GM12878 (cell line): ENCODE results near the gene GLUL. TPM values are rescaled to one million over a fixed set of nuclear protein-coding genes. Genes with fewer than 3 reads are reported as not detected.

Source experiments
- ATAC-seq: fragments of 200-7000 bp; cut with Tn5 transposase; 3 replicates; pipeline ENCODE4 v1.9.1; 2020; ENCODE audit warnings: mild to moderate bottlenecking, moderate library complexity
- BruUV-seq: library from RNA; stranded (reverse); fragments of 400-500 nt; replicated peaks from 2 replicates; lab custom pipeline; 2021; lab: Mats Ljungman, UMichigan
- CTCF ChIA-PET: fragments of 300-600 bp; sonication (Branson Sonifier 250); formaldehyde crosslinking; extraction: SDS; loops from one replicate; lab custom pipeline; 2021; ENCODE audit warnings: inconsistent platforms; lab: Yijun Ruan, JAX
- POLR2A ChIA-PET: fragments of 350-600 bp; formaldehyde crosslinking; extraction: SDS; loops from one replicate; lab custom pipeline; 2021; ENCODE audit warnings: inconsistent platforms; lab: Charles Lee
- RAD21 ChIA-PET: fragments of 300-600 bp; sonication (Branson Sonifier 250); formaldehyde crosslinking; loops from one replicate; lab custom pipeline; 2023; ENCODE audit warnings: antibody characterized with exemption; ENCODE audit not compliant: unreplicated experiment; lab: Charles Lee
- SMC1A ChIA-PET: fragments of 300-600 bp; sonication (Branson Sonifier 250); formaldehyde crosslinking; loops from one replicate; lab custom pipeline; 2023; ENCODE audit not compliant: unreplicated experiment, uncharacterized antibody; lab: Charles Lee
- DNase-seq: peaks from one replicate; pipeline ENCODE4 v3.0.0-alpha.2; 2011; ENCODE audit warnings: low read depth, low spot score
- FAIRE-seq: peaks from 3 replicates; lab custom pipeline; 2011; peaks lifted over from hg19 to GRCh38; lab: Jason Lieb, UNC
- H2AFZ ChIP-seq: 2 replicates; pipeline ENCODE4 v1.6.0; 2011; ENCODE audit warnings: low read depth, low read length, control low read depth; ENCODE audit not compliant: control insufficient read depth
- H3K27ac ChIP-seq: 2 replicates; pipeline ENCODE4 v1.5.1; 2011; ENCODE audit warnings: control low read depth; ENCODE audit not compliant: control insufficient read depth, insufficient read depth
- H3K27me3 ChIP-seq, 2 experiments: replicated peaks in 1 of 2; 2 replicates each; pipeline versions ENCODE4 v1.6.0 to v1.6.1; 2011; ENCODE audit warnings: low read length in 1 of 2; ENCODE audit not compliant: control insufficient read depth in 2 of 2, insufficient read depth in 2 of 2
- H3K36me3 ChIP-seq, 2 experiments: 2 replicates each; pipeline ENCODE4 v1.5.1; 2011; ENCODE audit warnings: low read length in 1 of 2; ENCODE audit not compliant: control insufficient read depth in 2 of 2, insufficient read depth in 2 of 2
- H3K4me1 ChIP-seq: 2 replicates; pipeline ENCODE4 v1.6.1; 2011; ENCODE audit warnings: mild to moderate bottlenecking, low read length, moderate library complexity, mixed read lengths; ENCODE audit not compliant: control insufficient read depth, insufficient read depth
- H3K4me2 ChIP-seq: 2 replicates; pipeline ENCODE4 v1.6.0; 2011; ENCODE audit warnings: control low read depth; ENCODE audit not compliant: control insufficient read depth, insufficient read depth
- H3K4me3 ChIP-seq: fragments of 200-600 bp; sonication (generic); 2 replicates; pipeline ENCODE4 v1.5.1; 2016
- H3K79me2 ChIP-seq: 2 replicates; pipeline ENCODE4 v1.6.0; 2011; ENCODE audit warnings: low read length; ENCODE audit not compliant: control insufficient read depth, insufficient read depth
- H3K9ac ChIP-seq: 2 replicates; pipeline ENCODE4 v1.8.0; 2011; ENCODE audit warnings: low read length, control low read depth, mixed read lengths; ENCODE audit not compliant: control insufficient read depth, insufficient read depth
- H3K9me3 ChIP-seq: replicated peaks from 3 replicates; pipeline ENCODE4 v1.5.1; 2011; ENCODE audit warnings: mild to moderate bottlenecking, low read length; ENCODE audit not compliant: control insufficient read depth, insufficient read depth
- H4K20me1 ChIP-seq: 2 replicates; pipeline ENCODE4 v1.6.0; 2011; ENCODE audit not compliant: control insufficient read depth, insufficient read depth
- E2F8 ChIP-seq: fragments of 450-650 bp; IDR thresholded peaks from 2 replicates; pipeline ENCODE4 v1.6.1; 2018; ENCODE audit warnings: mild to moderate bottlenecking, low read depth, moderate library complexity; ENCODE audit not compliant: partially characterized antibody
- IKZF1 ChIP-seq: fragments of 450-650 bp; conservative IDR thresholded peaks from 2 replicates; pipeline ENCODE4 v1.6.1; 2017; ENCODE audit warnings: antibody characterized with exemption, mild to moderate bottlenecking
- NFXL1 ChIP-seq: fragments of 450-650 bp; IDR thresholded peaks from 2 replicates; pipeline ENCODE4 v1.6.1; 2017; ENCODE audit warnings: antibody characterized with exemption, mild to moderate bottlenecking, borderline replicate concordance
- RAD21 ChIP-seq: IDR thresholded peaks from 2 replicates; pipeline ENCODE4 v1.6.1; 2011; ENCODE audit warnings: mild to moderate bottlenecking, low read depth, low read length, moderate library complexity; ENCODE audit not compliant: insufficient read depth
- SUPT20H ChIP-seq: IDR thresholded peaks from 2 replicates; pipeline ENCODE4 v1.6.1; 2011; ENCODE audit warnings: low read depth, mild to moderate bottlenecking, low read length, moderate library complexity, borderline replicate concordance; ENCODE audit not compliant: control insufficient read depth
- WGBS: methylation state at CpG from one replicate; pipeline ENCODE4 v1.1.6; 2016; ENCODE audit warnings: low lambda C conversion rate; ENCODE audit not compliant: insufficient replicate concordance, insufficient coverage; ENCODE audit errors: missing lambda C conversion rate; 5-methylcytosine and 5-hydroxymethylcytosine counted together
- in situ Hi-C: fragments of 300-500 bp; cut with MboI; formaldehyde crosslinking; loops from 9 replicates; pipeline ENCODE4 v1.14.3; 2018; ENCODE audit warnings: mixed read lengths
- intact Hi-C: fragments of 100-400 bp; cut with micrococcal nuclease; formaldehyde crosslinking; loops from one replicate; pipeline ENCODE4 v1.14.2; 2022; ENCODE audit not compliant: unreplicated experiment
- polyA plus RNA-seq, 11 experiments: library from polyadenylated mRNA; depleted of rRNA in 4 of 11; unstranded in 6 of 11; stranded (reverse) in 5 of 11; fragments of >200 nt; fragmentation: Nextera tagmentation in 4 of 11; fragmentation: Illumina TruSeq in 1 of 11; extraction: Ambion mirVana in 4 of 11; extraction: Trizol in 1 of 11; gene quantifications; 1 replicate in 1 of 11; 2 replicates in 10 of 11; pipeline versions ENCODE4 v1.2.1 to v1.2.3, GENCODE V29; 2011 to 2016; ENCODE audit warnings: inconsistent platforms in 2 of 11, missing spikeins in 2 of 11, low read depth in 1 of 11
- total RNA-seq, 4 experiments: library from RNA; depleted of rRNA in 3 of 4; stranded (reverse); fragments of >200 nt in 3 of 4; fragmentation: Illumina TruSeq in 1 of 4; extraction: Trizol in 1 of 4; gene quantifications; 2 replicates each; pipeline versions ENCODE4 v1.2.1 to v1.2.3, GENCODE V29; 2013 to 2021
- TF ChIP-seq, protein P1 (sequence below): fragments of 450-650 bp; formaldehyde crosslinking; IDR thresholded peaks from 2 replicates; pipeline ENCODE4 v1.5.0; 2022; ENCODE audit warnings: mild to moderate bottlenecking, missing genetic modification characterization

The GLUL gene
- total and polyA plus RNA-seq, 10 of the 15 experiments (the other 5 are each of a cell fraction or from before 2014, with no cell fraction given): 2.3 to 392 (median 164) TPM

DNA sequence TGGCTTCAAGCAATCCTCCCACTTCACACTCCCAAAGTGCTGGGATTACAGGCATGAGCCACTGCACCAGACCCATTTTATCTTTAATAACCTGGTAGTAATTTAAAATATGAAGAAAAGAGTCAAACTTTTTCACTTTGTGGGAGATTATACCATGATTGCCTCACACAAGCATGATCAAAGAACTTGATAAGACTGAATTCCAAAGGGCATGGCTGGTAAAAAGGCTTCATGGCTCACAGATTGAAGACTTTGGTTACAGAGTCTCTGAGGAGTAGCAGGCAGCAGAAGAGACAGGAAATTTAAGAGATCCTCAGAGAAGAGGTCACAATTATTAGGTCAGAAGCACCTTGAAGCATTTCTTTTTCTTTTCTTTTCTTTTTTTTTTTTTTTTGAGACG is 42.0 kb upstream of the GLUL start:
- DNase-seq: no peak
- Histone ChIP-seq H3K27me3 (no peaks in the 10 kb centered on the region), H3K27ac (no peak overlapping the region), H3K4me2 (no peak overlapping the region), H3K79me2 (no peaks in the 10 kb centered on the region), H2AFZ (no peak overlapping the region), H3K4me3 (no peak overlapping the region), H4K20me1 (no peaks in the 10 kb centered on the region), H3K9ac (no peak overlapping the region), H3K36me3 (no peaks in the 10 kb centered on the region), H3K4me1 (peaks cover 7% of the 10 kb centered on the region; the same call in 1 of the 2 replicates), H3K9me3 (peaks cover 4% of the 10 kb centered on the region; the same call in 2 of the 3 replicates)
- intact Hi-C loops (no loop called here), in situ Hi-C loops (no loop called here)
- ChIA-PET RAD21 (interaction anchor here (1.4 kb wide), 1 partner anchor 156 kb away, joined by 3 read pairs; no protein-coding TSS in a partner anchor), CTCF (interaction anchor here (1.3 to 1.4 kb wide), 2 partner anchors 11 to 353 kb away, joined by 3 to 4 read pairs; no protein-coding TSS in a partner anchor), SMC1A (interaction anchor here (1.5 kb wide), 1 partner anchor 11 kb away, joined by 5 read pairs; no protein-coding TSS in a partner anchor), POLR2A (no interaction called here)
- ATAC-seq: no peak
- no TSS peak for BruUV-seq
- FAIRE-seq: no peak
- TF ChIP-seq IKZF1 (no peak), E2F8 (no peak), NFXL1 (no peak), RAD21 (no peak), SUPT20H (no peak)
- TF ChIP-seq, protein P1, sequence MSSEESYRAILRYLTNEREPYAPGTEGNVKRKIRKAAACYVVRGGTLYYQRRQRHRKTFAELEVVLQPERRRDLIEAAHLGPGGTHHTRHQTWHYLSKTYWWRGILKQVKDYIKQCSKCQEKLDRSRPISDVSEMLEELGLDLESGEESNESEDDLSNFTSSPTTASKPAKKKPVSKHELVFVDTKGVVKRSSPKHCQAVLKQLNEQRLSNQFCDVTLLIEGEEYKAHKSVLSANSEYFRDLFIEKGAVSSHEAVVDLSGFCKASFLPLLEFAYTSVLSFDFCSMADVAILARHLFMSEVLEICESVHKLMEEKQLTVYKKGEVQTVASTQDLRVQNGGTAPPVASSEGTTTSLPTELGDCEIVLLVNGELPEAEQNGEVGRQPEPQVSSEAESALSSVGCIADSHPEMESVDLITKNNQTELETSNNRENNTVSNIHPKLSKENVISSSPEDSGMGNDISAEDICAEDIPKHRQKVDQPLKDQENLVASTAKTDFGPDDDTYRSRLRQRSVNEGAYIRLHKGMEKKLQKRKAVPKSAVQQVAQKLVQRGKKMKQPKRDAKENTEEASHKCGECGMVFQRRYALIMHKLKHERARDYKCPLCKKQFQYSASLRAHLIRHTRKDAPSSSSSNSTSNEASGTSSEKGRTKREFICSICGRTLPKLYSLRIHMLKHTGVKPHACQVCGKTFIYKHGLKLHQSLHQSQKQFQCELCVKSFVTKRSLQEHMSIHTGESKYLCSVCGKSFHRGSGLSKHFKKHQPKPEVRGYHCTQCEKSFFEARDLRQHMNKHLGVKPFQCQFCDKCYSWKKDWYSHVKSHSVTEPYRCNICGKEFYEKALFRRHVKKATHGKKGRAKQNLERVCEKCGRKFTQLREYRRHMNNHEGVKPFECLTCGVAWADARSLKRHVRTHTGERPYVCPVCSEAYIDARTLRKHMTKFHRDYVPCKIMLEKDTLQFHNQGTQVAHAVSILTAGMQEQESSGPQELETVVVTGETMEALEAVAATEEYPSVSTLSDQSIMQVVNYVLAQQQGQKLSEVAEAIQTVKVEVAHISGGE (CRISPR knock-in tag): no peak
- WGBS: no CpG with 5 or more reads among the region's 1 CpG
